K562 (cell line): ENCODE results near the gene WDR45B. TPM values are rescaled to one million over a fixed set of nuclear protein-coding genes. Genes with fewer than 3 reads are reported as not detected.
A peak's percentile ranks its signal among the peaks of the same experiment; 100 is the strongest.

ENCODE experiments used
- BMI1 ChIP-seq: fragments of 150-350 bp; IDR thresholded peaks from 2 replicates; pipeline ENCODE4 v1.6.1; 2014; ENCODE audit warnings: low read length
- CBFB ChIP-seq: sonication (generic); formaldehyde crosslinking; IDR thresholded peaks from 2 replicates; pipeline ENCODE4 v1.4.0; 2020; ENCODE audit warnings: mild to moderate bottlenecking, missing genetic modification reagents
- CBX2 ChIP-seq: fragments of 200-600 bp; sonication (generic); IDR thresholded peaks from one replicate; pipeline ENCODE4 v1.6.1; 2012; ENCODE audit warnings: mild to moderate bottlenecking, low read length, inconsistent platforms; ENCODE audit not compliant: insufficient read depth, poor library complexity, severe bottlenecking
- E2F8 ChIP-seq: fragments of 450-650 bp; IDR thresholded peaks from 2 replicates; pipeline ENCODE4 v1.7.1; 2018; ENCODE audit warnings: mild to moderate bottlenecking, low read depth; ENCODE audit not compliant: partially characterized antibody
- GABPA ChIP-seq: fragments of 200-800 bp; sonication (Bioruptor generic); conservative IDR thresholded peaks from 2 replicates; pipeline ENCODE4 v1.6.1; 2016; ENCODE audit warnings: low read depth, missing genetic modification characterization, missing compliant biosample characterization
- HEY1 ChIP-seq: fragments of 250-450 bp; sonication (Bioruptor Pico); IDR thresholded peaks from 2 replicates; pipeline ENCODE4 v1.5.0; 2020; ENCODE audit warnings: mild to moderate bottlenecking, moderate library complexity, borderline replicate concordance
- HIVEP1 ChIP-seq: fragments of 250-450 bp; sonication (Bioruptor Pico); IDR thresholded peaks from 2 replicates; pipeline ENCODE4 v1.4.0; 2020; ENCODE audit warnings: mild to moderate bottlenecking
- HNRNPL ChIP-seq: fragments of 200-400 bp; formaldehyde crosslinking; IDR thresholded peaks from 2 replicates; pipeline ENCODE4 v1.6.1; 2017; ENCODE audit warnings: low read depth, mild to moderate bottlenecking, low read length
- NCOA1 ChIP-seq: fragments of 450-650 bp; IDR thresholded peaks from 2 replicates; pipeline ENCODE4 v1.6.1; 2016; ENCODE audit warnings: low read depth
- NCOA2 ChIP-seq, 2 experiments: fragments of 450-650 bp; IDR thresholded peaks; 2 replicates each; pipeline ENCODE4 v1.6.1; 2018; ENCODE audit warnings: mild to moderate bottlenecking in 2 of 2, moderate library complexity in 1 of 2; ENCODE audit not compliant: partially characterized antibody in 2 of 2
- NELFE ChIP-seq: IDR thresholded peaks from 2 replicates; pipeline ENCODE4 v1.6.1; 2011; ENCODE audit warnings: mild to moderate bottlenecking; ENCODE audit not compliant: insufficient read depth, insufficient read length
- NFRKB ChIP-seq: fragments of 450-650 bp; IDR thresholded peaks from 2 replicates; pipeline ENCODE4 v1.6.1; 2016; ENCODE audit warnings: low read depth
- NONO ChIP-seq, 2 experiments: fragments of 200-400 bp in 1 of 2; fragments of 450-650 bp in 1 of 2; formaldehyde crosslinking in 1 of 2; IDR thresholded peaks; 2 replicates each; pipeline ENCODE4 v1.6.1; 2017; ENCODE audit warnings: low read depth in 2 of 2, mild to moderate bottlenecking in 2 of 2, moderate library complexity in 2 of 2, low read length in 1 of 2
- NRF1 ChIP-seq, 2 experiments: fragments of 450-650 bp; IDR thresholded peaks in 1 of 2; conservative IDR thresholded peaks in 1 of 2; 2 replicates each; pipeline ENCODE4 v1.6.1; 2014; ENCODE audit warnings: mild to moderate bottlenecking in 2 of 2
- RCOR1 ChIP-seq, 2 experiments: IDR thresholded peaks; 2 replicates each; pipeline ENCODE4 v1.6.1; 2012; ENCODE audit warnings: low read depth in 2 of 2, low read length in 2 of 2, borderline replicate concordance in 1 of 2, improper control_type of control experiment in 1 of 2
- RFX1 ChIP-seq: fragments of 450-650 bp; IDR thresholded peaks from 2 replicates; pipeline ENCODE4 v1.6.1; 2016; ENCODE audit warnings: mild to moderate bottlenecking, moderate library complexity
- SMAD4 ChIP-seq: fragments of 250-450 bp; sonication (Bioruptor Pico); conservative IDR thresholded peaks from 2 replicates; pipeline ENCODE4 v1.8.0; 2021; ENCODE audit warnings: inconsistent platforms, mild to moderate bottlenecking, moderate library complexity
- SMARCC2 ChIP-seq: fragments of 450-650 bp; IDR thresholded peaks from 2 replicates; pipeline ENCODE4 v1.6.1; 2017; ENCODE audit warnings: antibody characterized with exemption, moderate library complexity, mild to moderate bottlenecking, low read depth
- YBX1 ChIP-seq: fragments of 450-650 bp; IDR thresholded peaks from 2 replicates; pipeline ENCODE4 v1.7.1; 2016; ENCODE audit warnings: mild to moderate bottlenecking
- ZC3H11A ChIP-seq: IDR thresholded peaks from 2 replicates; pipeline ENCODE4 v1.6.1; 2012; ENCODE audit warnings: low read depth, low read length, improper control_type of control experiment
- ZFP91 ChIP-seq: sonication (generic); formaldehyde crosslinking; IDR thresholded peaks from 2 replicates; pipeline ENCODE4 v1.8.0; 2022; ENCODE audit warnings: mild to moderate bottlenecking, missing genetic modification reagents
- ZNF740 ChIP-seq, 3 experiments: fragments of 200-800 bp in 1 of 3; sonication (Bioruptor generic) in 1 of 3; sonication (generic) in 1 of 3; formaldehyde crosslinking in 1 of 3; IDR thresholded peaks; 2 replicates each; pipeline versions ENCODE4 v1.6.1 to v1.8.0; 2016 to 2022; ENCODE audit warnings: mild to moderate bottlenecking in 2 of 3, missing compliant biosample characterization in 2 of 3, missing genetic modification characterization in 2 of 3, missing genetic modification reagents in 1 of 3
- ZNF766 ChIP-seq: fragments of 200-800 bp; sonication (Bioruptor generic); conservative IDR thresholded peaks from 2 replicates; pipeline ENCODE4 v1.6.1; 2016; ENCODE audit warnings: missing genetic modification characterization, missing compliant biosample characterization
- ZNF778 ChIP-seq: fragments of 450-650 bp; formaldehyde crosslinking; IDR thresholded peaks from 2 replicates; pipeline ENCODE4 v1.4.0; 2020; ENCODE audit warnings: mild to moderate bottlenecking, moderate library complexity
- ZNF780A ChIP-seq: fragments of 250-450 bp; sonication (Bioruptor Pico); IDR thresholded peaks from 2 replicates; pipeline ENCODE4 v1.5.0; 2021; ENCODE audit warnings: mild to moderate bottlenecking
- polyA plus RNA-seq, 8 experiments: library from polyadenylated mRNA; depleted of rRNA in 4 of 8; stranded (reverse) in 5 of 8; unstranded in 3 of 8; fragments of >200 nt; fragmentation: Nextera tagmentation in 2 of 8; fragmentation: Illumina TruSeq in 1 of 8; extraction: Ambion mirVana in 2 of 8; extraction: Trizol in 1 of 8; gene quantifications; 2 replicates each; pipeline versions ENCODE4 v1.2.1 to v1.2.3, GENCODE V29; 2011 to 2014; ENCODE audit warnings: inconsistent platforms in 1 of 8, missing spikeins in 1 of 8
- total RNA-seq, 7 experiments: library from RNA; depleted of rRNA in 6 of 7; stranded (reverse); fragments of >200 nt in 6 of 7; fragmentation: Illumina TruSeq in 2 of 7; extraction: Trizol in 2 of 7; gene quantifications; 2 replicates each; pipeline versions ENCODE4 v1.2.1 to v1.2.3, GENCODE V29; 2011 to 2021; ENCODE audit warnings: low replicate concordance in 1 of 7

The WDR45B gene
- total and polyA plus RNA-seq, 9 of the 15 experiments (the other 6 are each of a cell fraction or from before 2014, with no cell fraction given): 0.72 to 74.4 (median 35.9) TPM

GRCh38 chr17:82647593-82648164, 565 bp downstream of the WDR45B start (continued):
- peak; percentile 47; the same call in 1 of the 2 replicates for TF ChIP-seq ZNF740 (CRISPR knock-in tag; IDR thresholded peaks at IDR 0.05)
- TF ChIP-seq ZNF740 (tag; IDR thresholded peaks at IDR 0.05): 0 out of 4 replicates have a peak, but pooled peaks of 1 of the 2 experiments have one; percentile 13
- no peak for TF ChIP-seq ZNF778 (CRISPR knock-in tag)
- TF ChIP-seq ZC3H11A: no peak
- no peak for TF ChIP-seq CBFB
- no peak for TF ChIP-seq ZNF780A (CRISPR knock-in tag)
- no peak for TF ChIP-seq HEY1 (CRISPR knock-in tag)
- TF ChIP-seq NRF1 (conservative IDR thresholded peaks at IDR 0.05 in 1 of 2, IDR thresholded peaks at IDR 0.05 in 1 of 2): no peak
- TF ChIP-seq BMI1: no peak
- TF ChIP-seq NONO (IDR thresholded peaks at IDR 0.05; ENCODE audit: low read depth in 2 of 2, low read length in 1 of 2): no peak
- no peak for TF ChIP-seq HNRNPL
- no peak for TF ChIP-seq NFRKB
- no peak for TF ChIP-seq SMARCC2
- no peak for TF ChIP-seq RFX1
- TF ChIP-seq E2F8: no peak
- TF ChIP-seq RCOR1 (IDR thresholded peaks at IDR 0.05; ENCODE audit: borderline replicate concordance in 1 of 2, low read depth in 2 of 2, low read length in 2 of 2): no peak
- TF ChIP-seq NCOA1: no peak
- TF ChIP-seq NCOA2 (IDR thresholded peaks at IDR 0.05; ENCODE audit: partially characterized antibody in 2 of 2): no peak
- TF ChIP-seq YBX1: no peak
- no peak for TF ChIP-seq ZNF766 (CRISPR knock-in tag)
- no peak for TF ChIP-seq HIVEP1 (CRISPR knock-in tag)
- no peak for TF ChIP-seq GABPA (tag)
- TF ChIP-seq SMAD4 (CRISPR knock-in tag): no peak
- no peak for TF ChIP-seq CBX2
- no peak for TF ChIP-seq ZFP91
- no peak for TF ChIP-seq NELFE
